ENCODE measurements around the gene KANK4. TPM values are rescaled to one million over a fixed set of nuclear protein-coding genes. Genes with fewer than 3 reads are reported as not detected.

KANK4 gene
- total and polyA plus RNA-seq, 2 of the 4 experiments (the other 2 are of a cell fraction), result not detected

- H3K27me3 ChIP-seq (ENCODE audit: control insufficient read depth, insufficient read depth, low read length), result no peaks in the 10 kb centered on the region
- H3K9me1 ChIP-seq (ENCODE audit: insufficient read depth, low read length), result no peaks in the 10 kb centered on the region
- no peak overlapping the region for H3K23ac ChIP-seq (ENCODE audit: low read depth, low read length)
- H3K79me1 ChIP-seq (ENCODE audit: low read depth in 1 of 2, low read length in 2 of 2), result no peaks in the 10 kb centered on the region
- no peaks in the 10 kb centered on the region for H4K20me1 ChIP-seq (ENCODE audit: insufficient read depth, low read length)
- H2AK5ac ChIP-seq (ENCODE audit: low read depth, low read length), result no peak overlapping the region
- WGBS, 2 experiments (ENCODE audit: extremely low coverage in 2 of 2, insufficient read length in 1 of 2), result no CpG with 5 or more reads among the region's 8 CpGs
- no peak overlapping the region for H3K27ac ChIP-seq (ENCODE audit: insufficient read depth, low read length)
- H3K36me3 ChIP-seq (ENCODE audit: control insufficient read depth, insufficient read depth, low read length), result no peaks in the 10 kb centered on the region
- no peak overlapping the region for H3K14ac ChIP-seq (replicated peaks; ENCODE audit: low read depth, low read length)
- no peak overlapping the region for H3K4ac ChIP-seq (ENCODE audit: low read depth, low read length)
- BruUV-seq (replicated peaks), result no TSS peak
- H2BK120ac ChIP-seq (ENCODE audit: low read depth, low read length), result no peak overlapping the region
- H3K9me3 ChIP-seq (ENCODE audit: control insufficient read depth, insufficient read depth, low read length), result no peaks in the 10 kb centered on the region
- intact Hi-C loops (cut with micrococcal nuclease), result no loop called here
- H3K4me3 ChIP-seq (ENCODE audit: insufficient read depth, low read depth, low read length), result no peak overlapping the region
- no peak overlapping the region for H2BK5ac ChIP-seq (ENCODE audit: low read depth, low read length, poor library complexity, severe bottlenecking)
- no peak overlapping the region for H3K9ac ChIP-seq (ENCODE audit: low read depth, low read length)
- H3K56ac ChIP-seq (ENCODE audit: extremely low read depth, insufficient read depth, low read length), result no peak overlapping the region
- ATAC-seq (ENCODE audit: low read depth) (no peak), DNase-seq (no peak)
- H2BK15ac ChIP-seq (ENCODE audit: low read depth, low read length), result no peak overlapping the region
- H4K8ac ChIP-seq (ENCODE audit: low read depth in 2 of 2, low read length in 2 of 2), result no peak overlapping the region
- in situ Hi-C loops (cut with MboI; ENCODE audit: low sequenced_read_pairs), result loop anchor here (25.0 kb wide), 1 partner anchor 549 kb away; no protein-coding TSS in a partner anchor
- TF ChIP-seq SMC3 (IDR thresholded peaks at IDR 0.05; ENCODE audit: low read depth, low read length) (no peak), BHLHE40 (IDR thresholded peaks at IDR 0.05; ENCODE audit: low read depth, low read length) (no peak), ELK1 (IDR thresholded peaks at IDR 0.05; ENCODE audit: borderline replicate concordance, low read depth, low read length) (no peak), POLR2A (IDR thresholded peaks at IDR 0.05; ENCODE audit: low read depth, low read length) (no peak), MAZ (IDR thresholded peaks at IDR 0.05; ENCODE audit: borderline replicate concordance, low read depth, low read length) (no peak), FOS (IDR thresholded peaks at IDR 0.05; ENCODE audit: low read depth, low read length) (no peak)
- ChIA-PET POLR2A (ENCODE audit: unreplicated experiment) (no interaction called here), CTCF (no interaction called here)
- H2BK20ac ChIP-seq (ENCODE audit: low read depth, low read length), result no peak overlapping the region
- no peak overlapping the region for H2AFZ ChIP-seq (replicated peaks; ENCODE audit: low read length, poor library complexity)
- no peak overlapping the region for H3K18ac ChIP-seq (ENCODE audit: low read depth, low read length)
- H3K4me1 ChIP-seq (ENCODE audit: control insufficient read depth, insufficient read depth, low read length), result no peaks in the 10 kb centered on the region
- dilution Hi-C loops (cut with HindIII; ENCODE audit: low sequenced_read_pairs, unreplicated experiment), result no loop called here
- H3K4me2 ChIP-seq (ENCODE audit: low read depth, low read length), result no peak overlapping the region
- no peak overlapping the region for H2AK9ac ChIP-seq (replicated peaks; ENCODE audit: low read depth, low read length, poor library complexity)
- no peak overlapping the region for H4K5ac ChIP-seq (ENCODE audit: low read depth, low read length)
- H4K91ac ChIP-seq (ENCODE audit: insufficient read depth, low read depth, low read length), result no peak overlapping the region
Observed at GRCh38 chr1:62188111-62188510, 131.1 kb downstream of the KANK4 start.

Data from IMR-90 (cell line).